Measurements from ENCODE around the gene AMDHD1.

DNA sequence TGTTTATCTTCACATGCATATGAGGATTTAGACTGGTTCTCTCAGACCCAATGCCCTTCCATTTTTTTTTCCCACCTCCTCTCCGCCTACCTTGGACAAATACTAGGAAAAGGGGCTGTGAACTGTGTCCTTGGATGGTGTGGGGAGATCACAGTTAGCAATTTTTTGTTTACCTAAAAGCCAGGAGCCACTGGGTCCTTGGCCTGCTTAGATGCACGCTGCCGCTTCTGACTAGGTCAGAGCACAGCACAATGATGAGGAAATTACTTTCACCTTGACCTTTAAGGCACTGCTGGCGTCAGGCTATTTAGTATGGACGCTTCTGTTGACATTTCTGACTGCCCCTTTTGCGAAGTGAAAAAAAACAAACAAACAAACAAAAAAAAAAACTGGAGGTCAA is 2.6 kb upstream of the AMDHD1 start:
- TF ChIP-seq POLR2AphosphoS5 (IDR thresholded peaks at IDR 0.05), result no peak
- TF ChIP-seq, protein P1, sequence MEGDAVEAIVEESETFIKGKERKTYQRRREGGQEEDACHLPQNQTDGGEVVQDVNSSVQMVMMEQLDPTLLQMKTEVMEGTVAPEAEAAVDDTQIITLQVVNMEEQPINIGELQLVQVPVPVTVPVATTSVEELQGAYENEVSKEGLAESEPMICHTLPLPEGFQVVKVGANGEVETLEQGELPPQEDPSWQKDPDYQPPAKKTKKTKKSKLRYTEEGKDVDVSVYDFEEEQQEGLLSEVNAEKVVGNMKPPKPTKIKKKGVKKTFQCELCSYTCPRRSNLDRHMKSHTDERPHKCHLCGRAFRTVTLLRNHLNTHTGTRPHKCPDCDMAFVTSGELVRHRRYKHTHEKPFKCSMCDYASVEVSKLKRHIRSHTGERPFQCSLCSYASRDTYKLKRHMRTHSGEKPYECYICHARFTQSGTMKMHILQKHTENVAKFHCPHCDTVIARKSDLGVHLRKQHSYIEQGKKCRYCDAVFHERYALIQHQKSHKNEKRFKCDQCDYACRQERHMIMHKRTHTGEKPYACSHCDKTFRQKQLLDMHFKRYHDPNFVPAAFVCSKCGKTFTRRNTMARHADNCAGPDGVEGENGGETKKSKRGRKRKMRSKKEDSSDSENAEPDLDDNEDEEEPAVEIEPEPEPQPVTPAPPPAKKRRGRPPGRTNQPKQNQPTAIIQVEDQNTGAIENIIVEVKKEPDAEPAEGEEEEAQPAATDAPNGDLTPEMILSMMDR (IDR thresholded peaks at IDR 0.05), result no peak
- TF ChIP-seq EP300 (IDR thresholded peaks at IDR 0.05), result no peak
